Hypothalamus (tissue), 51 donors: ENCODE results near the gene TRPM2.

Experiments used
- DNase-seq, 51 donors: peaks; one replicate each; lab custom pipeline; 2025; lab: John Stamatoyannopoulos, UW

TRPM2 gene

DNA sequence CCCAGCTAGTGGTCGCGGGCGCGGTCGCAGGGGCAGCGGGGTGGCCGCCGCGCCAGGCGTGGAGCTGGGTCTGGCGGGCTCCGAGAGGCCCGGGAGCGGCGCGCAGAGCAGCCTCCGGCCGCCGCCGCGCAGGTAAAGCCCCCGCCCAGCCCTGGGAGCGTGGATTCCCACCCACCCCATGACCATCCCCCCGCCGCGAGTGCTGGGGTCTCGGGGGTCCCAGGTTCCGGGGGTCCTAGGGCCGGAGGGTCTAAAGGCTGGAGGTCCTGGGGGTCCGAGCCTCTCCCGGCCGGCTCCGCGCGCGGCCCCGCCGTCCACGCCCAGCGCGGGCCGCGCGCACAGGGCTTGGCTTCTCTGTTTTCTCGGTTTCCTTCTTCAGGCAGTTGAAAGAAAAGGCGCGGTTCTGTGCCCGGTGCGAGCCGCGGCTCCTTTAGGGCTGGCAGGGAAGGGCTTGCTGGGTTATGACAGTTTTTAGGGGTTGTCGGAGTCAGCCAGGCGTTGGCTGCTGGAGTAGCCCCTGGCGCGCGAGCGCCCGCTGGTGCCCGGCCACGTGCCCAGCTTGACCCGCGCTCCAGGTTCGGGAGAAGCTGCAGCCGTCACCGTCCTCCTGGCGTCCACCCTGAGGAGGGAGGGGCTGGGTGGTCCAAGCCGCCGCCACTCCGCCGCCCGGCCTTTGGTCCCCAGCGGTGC lies 102.2 kb downstream of the TRPM2 start:
- DNase-seq = peak in 1 of 51 donors; percentile 21

DNA sequence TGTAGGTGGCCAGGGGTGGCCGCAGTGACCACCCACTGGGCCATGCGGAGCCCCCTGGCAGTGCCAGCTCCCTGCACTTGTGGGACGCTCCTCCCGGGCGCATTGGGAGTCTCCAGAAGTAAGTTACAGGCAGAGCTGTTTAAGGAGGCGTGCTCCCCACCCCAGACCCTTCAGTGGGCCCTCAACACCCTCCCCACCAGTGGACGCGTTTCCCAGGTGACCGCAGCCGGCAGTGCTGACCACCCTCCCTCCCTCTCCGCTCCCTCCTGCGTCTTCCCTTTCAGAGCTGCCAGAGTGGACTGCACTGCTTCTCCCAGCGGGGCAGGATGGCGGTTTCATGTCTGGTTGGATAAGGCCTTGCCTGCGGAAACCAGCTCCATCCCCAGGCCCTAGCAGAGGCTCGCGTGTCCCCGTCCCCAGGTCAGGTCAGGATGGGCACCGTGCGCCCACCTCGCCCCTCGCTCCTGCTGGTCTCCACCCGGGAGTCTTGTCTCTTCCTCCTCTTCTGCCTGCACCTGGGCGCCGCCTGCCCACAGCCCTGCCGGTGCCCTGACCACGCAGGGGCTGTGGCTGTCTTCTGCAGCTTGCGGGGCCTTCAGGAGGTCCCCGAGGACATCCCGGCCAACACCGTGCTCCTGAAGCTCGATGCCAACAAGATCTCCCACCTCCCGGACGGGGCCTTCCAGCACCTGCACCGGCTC lies 102.9 kb downstream of the TRPM2 start:
- DNase-seq = no peak

DNA sequence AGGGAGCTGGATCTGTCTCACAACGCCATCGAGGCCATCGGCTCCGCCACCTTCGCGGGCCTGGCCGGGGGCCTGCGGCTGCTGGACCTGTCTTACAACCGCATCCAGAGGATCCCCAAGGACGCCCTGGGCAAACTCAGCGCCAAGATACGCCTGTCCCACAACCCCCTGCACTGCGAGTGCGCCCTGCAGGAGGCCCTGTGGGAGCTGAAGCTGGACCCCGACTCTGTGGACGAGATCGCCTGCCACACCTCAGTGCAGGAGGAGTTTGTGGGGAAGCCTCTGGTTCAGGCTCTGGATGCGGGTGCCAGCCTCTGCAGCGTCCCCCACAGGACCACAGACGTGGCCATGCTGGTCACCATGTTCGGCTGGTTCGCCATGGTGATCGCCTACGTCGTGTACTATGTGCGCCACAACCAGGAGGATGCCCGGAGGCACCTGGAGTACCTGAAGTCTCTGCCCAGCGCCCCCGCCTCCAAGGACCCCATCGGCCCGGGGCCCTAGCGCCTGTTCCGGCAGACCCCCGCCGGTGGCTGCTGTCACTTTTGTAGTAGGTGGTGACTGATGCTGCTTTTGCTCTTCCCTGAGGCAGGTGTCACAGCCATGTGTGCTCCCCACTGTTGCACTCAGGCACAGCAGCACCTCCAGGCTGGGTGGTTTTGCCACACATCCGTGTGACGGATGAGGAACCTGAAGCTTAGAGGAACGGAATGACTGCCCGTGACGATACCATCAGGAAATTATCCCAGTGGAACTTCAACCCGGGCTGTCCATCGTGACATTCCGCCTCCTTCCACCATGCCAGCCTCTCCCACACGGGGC lies 103.7 kb downstream of the TRPM2 start:
- no peak for DNase-seq

DNA sequence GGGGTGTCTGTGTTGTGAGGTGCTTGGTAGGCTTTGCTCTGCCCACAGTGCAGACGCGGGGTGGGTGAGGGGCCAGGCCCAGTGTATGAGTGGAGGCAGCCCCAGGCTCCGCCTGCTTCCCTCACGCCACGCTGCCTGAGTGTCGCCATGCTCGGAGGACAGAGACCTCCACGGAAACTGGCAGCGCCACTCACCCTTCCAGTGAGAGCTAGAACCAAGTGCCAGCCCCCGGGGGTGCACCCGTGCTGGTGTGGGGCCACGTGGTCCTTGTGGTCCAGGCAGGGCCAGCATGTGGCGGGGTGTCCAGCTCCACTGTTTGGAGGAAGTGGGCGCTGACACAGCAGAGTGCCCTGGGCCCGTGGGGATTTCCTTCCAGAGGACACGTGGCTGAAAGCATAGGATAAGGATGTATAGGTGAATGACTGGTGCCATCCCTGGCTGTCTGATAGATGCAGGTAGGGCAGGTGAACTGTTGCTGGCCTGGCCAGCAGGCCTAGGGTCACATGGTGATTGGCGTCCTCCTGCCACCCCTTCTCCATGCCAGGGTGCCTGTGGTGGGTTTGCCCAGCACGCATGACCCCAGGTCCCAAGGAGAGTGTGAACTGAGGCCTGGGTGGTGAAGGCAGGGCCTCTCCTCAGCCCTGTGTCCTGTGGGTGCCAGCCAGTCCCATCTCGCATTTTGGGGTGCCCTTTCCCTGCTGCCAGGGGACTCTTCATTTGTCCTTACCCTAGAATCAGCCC lies 105.7 kb downstream of the TRPM2 start:
- DNase-seq = no peak

DNA sequence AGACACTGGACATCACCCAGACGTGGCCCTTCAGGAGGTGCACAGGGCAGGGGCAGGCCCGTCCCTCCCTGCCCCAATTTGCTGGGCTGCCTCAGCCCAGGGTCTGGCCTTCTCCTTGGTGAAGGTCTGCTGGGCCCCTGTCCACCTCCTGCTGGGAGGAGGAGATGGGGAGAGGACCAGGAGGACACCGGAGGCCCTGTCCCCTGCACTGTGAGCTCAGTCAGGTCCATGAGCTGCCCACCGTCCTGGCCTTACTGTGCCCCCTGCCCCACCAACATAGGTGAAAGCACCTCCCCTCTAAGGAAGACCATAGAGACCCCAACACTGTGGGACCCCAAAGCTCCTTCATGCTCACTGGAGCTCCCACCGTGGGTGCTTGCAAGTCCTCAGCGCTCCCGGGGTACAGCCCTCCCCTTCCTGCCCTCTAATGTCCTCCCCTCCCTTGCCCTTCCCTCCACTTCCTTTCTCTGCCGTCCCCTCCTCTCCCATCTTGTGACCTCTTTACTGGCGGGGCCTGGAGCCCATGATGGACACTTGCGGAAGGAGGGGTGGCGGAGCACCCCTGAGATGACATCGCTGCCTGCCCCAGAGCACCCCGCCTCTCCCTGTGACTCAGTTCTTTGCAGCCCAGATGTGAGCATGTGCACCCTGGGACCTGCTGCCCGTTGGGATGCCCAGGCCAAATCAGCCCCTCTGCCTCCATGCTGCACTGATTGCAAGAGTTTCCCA lies 106.5 kb downstream of the TRPM2 start:
- no peak for DNase-seq

DNA sequence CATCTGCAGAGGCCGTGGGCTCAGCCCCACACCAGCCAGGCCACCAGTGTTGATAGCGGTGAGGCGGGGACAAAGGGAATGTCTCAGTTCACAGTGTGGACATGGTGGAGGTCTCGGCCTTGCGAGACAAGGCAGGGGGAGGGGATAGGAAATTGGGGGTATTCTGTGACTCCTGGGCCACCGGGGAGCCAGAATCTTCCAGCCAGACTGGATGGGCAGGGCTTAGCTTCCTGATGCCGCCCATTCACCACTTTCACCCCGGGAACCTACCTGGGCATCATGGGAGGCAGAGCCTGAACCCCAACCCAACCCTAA lies 107.0 kb downstream of the TRPM2 start:
- DNase-seq = no peak

DNA sequence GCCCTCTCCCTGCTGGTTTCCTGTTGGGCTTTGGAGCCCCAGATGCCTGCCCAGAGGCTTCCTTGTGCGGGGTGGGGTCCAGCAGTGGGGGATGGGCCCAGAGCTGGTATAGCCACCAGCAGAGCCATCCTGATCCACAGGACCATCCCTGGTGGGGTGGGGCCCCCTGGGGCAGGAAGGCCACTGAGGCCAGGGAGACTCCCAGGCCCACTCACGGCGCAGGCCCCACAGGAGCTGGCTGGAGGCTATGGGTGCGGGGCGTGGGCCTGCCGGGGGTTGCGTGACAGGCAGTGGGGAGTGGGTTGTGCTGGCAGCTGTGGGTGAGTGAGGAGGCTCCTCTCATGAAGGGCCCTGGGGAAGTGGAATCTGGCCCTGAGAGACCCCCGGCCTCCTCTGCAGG lies 107.6 kb downstream of the TRPM2 start:
- no peak for DNase-seq

DNA sequence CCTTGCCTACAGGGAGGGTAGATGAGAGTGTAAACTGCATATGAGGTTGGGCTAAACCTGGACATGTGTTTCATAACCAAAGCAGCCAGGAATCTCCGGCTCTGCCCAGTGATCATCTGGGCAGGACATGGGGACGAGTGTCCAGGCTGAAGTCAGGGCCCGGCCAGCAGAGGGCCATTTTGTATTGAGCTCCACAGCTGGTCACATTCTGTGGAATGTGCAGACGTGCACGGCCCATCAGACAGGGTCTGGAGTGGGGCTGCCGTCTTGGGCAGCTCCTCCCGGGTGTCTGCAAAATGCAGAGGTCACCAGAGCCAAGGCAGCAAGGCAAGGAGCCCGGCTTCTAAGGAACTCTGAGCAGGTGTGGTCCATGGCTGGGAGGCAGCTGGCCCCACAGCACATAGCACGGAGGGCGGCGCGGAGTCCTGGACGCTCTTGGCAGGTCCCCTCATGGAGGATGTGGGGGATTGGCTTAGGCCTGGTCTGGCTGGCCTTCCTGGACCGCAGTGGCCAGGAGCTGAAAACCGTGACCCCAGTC lies 108.1 kb downstream of the TRPM2 start:
- no peak for DNase-seq

DNA sequence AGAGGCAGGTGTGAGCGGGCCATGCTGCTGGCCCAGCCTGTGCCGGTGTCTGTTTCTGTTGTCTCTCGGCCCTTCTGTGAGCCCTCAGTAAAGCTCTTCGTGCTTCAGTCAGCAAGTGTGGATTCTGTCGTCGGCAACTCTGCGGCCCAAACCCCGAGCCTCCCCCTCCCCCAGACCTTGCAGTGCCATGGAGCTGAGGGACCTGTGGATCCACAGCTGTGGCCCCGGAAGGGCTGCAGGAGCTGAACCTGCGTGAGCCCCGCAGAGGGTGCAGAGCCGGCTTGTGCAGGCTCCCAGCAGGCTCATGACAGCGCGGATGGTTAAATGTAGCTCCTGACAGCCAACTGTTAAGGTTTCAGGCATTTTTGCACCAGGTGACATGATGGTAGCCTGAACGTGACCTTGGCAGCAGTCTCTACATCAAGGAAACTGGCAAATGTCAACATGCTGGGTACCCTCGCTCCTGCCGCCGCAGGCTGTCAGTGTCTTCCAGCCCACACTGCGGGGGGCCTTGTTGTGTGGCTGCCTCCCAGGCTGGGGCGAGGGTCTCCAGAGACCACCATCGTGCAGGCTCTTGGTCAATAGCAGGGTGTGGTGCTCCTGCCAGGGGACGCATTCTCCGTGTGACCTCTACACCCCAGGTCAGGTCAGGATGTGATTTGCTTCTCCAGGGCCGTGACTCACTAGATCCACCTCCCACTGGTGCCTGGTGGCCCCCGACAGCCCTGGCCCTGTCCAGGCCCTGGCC lies 108.8 kb downstream of the TRPM2 start:
- no peak for DNase-seq

DNA sequence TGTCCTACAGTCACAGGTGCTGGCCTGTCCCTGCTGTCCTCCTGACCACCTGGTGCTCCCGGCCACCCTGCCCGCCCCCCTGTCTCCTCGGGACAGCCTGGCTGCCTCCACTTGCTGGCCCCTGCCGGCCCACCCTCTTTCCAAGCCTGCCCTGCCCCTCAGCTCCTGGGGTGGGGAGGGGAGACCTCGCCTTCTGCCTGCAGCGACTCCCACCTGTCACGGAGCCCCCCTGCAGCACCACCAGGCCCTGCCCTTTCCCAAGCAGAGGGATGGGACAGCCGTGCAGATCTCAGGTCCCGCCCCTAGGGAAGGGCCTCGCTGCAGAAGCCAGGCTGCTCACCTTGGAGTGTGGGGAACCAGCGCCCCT lies 109.4 kb downstream of the TRPM2 start:
- no peak for DNase-seq

DNA sequence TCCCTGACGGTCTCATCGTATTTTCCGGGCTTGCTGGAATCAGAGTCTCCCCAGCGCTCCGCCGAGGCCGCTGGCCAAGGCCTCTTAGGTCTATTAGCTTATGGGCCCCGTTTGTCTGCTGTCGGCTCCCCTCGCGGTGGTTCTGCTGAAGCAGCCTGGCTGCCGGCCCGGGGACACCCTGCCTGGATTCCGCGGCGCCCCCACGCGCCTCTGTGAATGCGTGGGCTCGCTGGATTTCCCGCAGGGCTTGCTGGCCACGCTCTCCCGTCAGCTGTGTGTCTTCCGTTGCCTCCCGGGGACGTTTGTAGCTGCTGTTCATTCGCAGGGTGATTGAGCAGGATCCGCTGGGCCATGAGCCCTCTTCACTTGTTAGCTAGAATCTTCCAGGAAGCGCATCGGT lies 110.3 kb downstream of the TRPM2 start:
- DNase-seq = peak in 6 of 51 donors; percentile 4 to 31 (median 21)

DNA sequence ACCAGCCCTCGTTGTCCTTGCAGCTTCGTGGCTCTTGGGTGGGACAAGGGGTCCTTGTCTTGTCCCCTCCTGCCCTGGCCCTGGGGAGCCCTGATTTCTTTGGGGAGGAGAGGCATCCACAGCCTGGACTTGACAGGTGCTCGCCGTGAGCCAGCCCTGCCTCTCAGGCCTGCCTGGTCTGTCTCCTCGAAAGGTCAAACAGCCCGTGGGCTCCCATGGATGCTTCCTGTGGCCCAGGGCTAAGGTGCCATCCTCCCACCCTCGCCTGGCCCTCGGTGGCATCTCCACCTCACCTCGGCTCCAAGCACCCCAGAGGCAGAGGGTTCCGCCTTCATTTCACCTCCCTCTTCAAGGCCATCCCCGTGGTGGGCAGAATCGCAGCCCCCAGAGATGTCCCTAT lies 110.9 kb downstream of the TRPM2 start:
- no peak for DNase-seq

DNA sequence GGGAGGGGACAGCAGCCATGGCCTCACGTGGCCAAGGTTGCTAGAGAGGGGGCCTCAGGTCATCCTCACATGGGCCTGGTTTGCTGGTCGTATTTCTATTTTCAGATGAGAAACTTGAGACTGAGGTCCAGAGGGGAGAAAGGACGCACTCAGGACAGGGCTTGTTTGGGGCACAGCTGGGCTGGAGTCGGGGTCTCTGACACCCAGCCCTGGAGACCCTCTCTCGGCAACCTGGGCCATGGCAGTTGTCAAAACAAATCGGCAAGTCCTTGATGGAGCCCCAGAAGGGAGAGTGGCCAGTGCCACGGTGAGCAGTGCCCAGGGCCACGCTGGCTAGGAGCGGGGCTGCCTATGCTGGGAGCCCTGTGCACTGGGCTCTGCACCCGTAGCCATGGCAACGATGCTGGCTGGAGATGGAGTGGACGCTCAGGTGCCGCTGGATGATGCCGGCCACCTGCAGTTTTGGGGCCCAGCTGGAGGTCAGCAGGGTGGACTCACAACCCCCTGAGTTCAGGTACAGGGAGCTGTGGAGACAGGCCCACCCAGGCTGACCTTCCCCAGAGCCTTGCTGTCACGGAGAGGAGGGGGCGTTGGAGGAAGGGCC lies 113.0 kb downstream of the TRPM2 start:
- peak in 1 of 51 donors; percentile 18 for DNase-seq

DNA sequence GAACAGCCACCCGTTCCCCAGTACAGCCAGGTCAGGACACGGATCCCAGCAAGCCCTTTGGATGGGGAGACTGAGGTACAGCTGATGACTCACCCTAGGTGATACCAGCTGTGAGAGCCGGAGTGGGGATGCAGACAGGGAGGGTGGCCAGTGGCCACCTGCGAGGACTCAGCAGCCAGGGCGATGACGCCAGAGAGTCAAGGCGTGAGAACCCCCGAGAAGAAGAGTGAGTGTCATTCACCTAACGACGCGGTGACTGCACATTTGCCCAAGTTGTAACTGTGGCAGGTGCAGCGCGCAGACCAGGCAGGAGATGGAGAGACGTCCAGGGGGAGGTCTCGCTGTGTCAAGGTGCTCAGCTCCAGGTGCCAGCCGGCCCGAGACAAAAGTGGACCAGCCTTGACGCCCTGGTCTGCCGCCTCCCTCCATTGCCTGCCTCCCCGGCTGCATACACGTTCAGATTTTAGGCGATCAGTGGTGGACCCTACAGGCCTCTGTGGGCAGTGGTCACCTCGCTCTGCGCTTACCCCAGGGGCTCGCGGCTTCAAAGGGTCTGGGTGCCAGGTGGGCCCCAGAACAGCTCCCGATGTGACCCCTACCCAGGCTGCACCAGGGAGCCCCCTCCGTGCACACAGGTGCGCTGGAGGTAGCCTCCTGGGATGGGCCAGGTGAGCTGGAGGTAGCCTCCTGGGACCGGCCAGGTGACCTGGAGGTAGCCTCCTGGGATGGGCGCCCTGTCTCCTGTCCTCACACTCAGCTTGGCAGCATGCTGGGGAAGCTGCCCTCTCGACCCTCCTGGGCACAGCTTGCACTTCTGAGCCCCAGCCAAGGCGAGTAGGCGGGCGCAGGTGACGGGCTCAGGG lies 113.8 kb downstream of the TRPM2 start:
- no peak for DNase-seq

DNA sequence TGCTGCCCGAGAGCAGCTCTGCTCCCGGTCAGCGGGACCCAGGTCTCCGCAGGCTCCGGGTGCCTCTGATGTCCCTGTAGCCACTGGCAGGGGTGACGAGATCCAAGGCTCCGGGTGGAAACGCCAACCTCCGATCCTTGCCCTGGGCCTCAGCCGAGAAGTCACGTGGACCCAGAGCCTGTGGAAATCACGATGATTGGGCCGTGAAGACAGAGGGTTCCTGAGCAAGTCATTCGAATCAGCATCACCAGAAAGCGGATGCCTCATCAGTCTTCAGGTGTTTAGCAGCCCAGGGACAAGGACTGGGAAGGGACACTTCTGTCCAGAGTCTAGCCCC lies 114.4 kb downstream of the TRPM2 start:
- no peak for DNase-seq

DNA sequence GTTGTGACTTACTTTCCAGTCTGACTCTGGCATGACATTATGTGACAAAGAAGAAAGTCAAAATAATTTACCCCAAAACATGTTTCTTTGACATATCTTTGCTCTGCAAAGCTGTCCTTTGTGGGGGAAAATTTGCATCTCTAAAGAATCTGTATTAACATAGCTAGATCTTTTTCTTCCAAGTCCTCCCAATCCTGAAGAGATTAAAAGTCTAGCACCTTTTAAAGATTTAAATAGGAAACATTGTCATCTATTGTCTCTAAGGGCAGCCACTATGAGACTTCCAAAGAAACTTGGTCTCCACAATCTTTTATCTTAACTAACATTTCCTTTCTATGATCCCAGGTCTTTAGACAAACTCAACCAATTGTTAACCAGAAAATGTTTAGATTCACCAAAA lies 117.9 kb downstream of the TRPM2 start:
- DNase-seq = no peak

DNA sequence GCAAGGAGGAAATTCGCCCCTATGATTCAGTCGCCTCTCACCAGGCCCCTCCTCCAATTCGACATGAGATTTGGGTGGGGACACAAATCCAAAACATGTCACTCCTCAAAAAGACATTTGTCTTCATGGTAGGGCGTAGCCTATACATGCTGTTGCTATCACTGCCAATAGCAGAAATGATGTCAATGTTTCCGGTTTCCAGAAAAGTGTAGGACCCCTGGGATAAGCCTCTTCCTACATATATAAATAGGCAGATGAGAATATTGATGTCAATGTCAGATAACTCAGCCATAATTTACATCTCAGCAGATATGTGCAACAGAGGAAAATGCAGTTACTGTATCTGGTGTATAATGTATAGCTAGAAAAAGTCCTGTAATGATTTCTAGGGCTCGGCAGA lies 118.6 kb downstream of the TRPM2 start:
- DNase-seq = no peak

DNA sequence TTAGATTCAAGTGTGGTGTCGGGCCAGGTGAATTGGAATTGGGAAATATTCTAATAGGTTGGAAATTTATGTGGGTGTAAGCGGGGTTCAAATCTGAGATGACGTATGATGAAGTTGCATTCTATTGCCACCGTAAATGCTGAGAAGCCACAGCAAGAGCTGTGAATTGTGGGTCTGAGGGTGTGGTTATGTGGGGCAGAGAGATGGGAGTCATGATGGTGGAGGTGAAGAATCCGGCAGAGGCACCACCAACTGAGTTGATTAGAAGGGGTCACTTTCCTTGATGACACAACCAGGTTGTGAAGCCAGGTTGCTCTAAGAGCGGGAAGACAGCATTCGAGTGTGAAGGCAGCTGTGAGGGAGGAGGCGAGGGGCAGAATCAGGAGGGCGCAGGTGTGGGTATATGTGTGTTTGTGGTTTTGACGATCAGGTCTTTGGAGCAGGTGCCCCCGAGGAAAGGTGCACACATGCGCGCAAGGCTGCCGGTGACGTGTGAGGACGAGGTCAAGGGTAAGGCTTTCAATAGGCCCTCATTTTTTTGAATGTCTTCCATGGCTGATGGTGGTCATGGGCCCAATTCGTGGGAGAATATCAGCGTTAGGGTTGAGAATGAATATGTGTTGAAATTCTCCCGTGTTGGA lies 120.6 kb downstream of the TRPM2 start:
- DNase-seq = no peak
